ENCODE results near the gene ATP8A2. TPM values are rescaled to one million over a fixed set of nuclear protein-coding genes. Genes with fewer than 3 reads are reported as not detected.

The ATP8A2 gene
- total and polyA plus RNA-seq, 2 of the 8 experiments (the other 6 are each of a cell fraction or from before 2014, with no cell fraction given) = 2.4 to 8.3 TPM

DNA sequence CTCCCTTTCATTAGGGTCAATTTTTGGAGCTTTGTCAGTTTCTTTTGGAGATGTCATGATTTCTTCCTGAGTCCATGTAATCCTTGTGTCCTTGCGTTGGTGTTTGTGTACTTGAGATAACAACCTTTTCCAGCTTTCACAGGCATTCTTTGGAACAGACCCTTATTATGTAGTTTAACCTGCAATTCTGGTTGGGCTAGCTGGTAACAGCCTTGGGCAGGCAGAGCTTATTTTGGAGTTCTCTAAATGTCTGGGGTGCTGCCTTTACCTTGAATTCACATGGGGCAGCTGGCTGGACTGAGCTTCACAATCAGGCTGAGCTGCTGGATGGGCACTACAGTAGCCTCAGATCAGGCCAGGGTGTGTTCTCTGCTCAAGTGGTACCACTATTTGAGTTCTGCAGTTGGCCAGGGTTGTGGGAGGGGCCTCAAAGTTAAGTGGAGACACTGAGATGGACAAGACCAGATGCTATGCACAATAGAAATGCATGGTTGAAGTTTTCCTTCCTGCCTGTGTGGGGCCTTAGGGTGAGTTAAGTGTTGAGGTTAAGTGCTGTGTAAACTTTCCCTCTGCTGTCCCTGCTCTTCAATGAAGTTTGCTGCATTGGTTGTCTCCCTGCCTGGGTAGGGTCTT, 277.3 kb downstream of the ATP8A2 start:
- no peak overlapping the region for H2BK12ac ChIP-seq (ENCODE audit: low read depth, low read length)
- no peak overlapping the region for H2AFZ ChIP-seq (ENCODE audit: low read length)
- H2BK20ac ChIP-seq (ENCODE audit: low read length) = no peak overlapping the region
- no peaks in the 10 kb centered on the region for H3K36me3 ChIP-seq (ENCODE audit: control insufficient read depth in 2 of 4, insufficient read depth in 4 of 4, low read length in 3 of 4)
- H2BK5ac ChIP-seq (ENCODE audit: low read depth, low read length) = no peak overlapping the region
- no peak overlapping the region for H2BK120ac ChIP-seq (replicated peaks; ENCODE audit: low read depth, low read length)
- H3K4me2 ChIP-seq (ENCODE audit: insufficient read depth in 1 of 2, low read depth in 2 of 2, low read length in 2 of 2) = no peak overlapping the region
- no peaks in the 10 kb centered on the region for H3K9me3 ChIP-seq (ENCODE audit: insufficient read depth in 2 of 2, low read depth in 1 of 2, low read length in 1 of 2)
- no peak overlapping the region for H4K8ac ChIP-seq (ENCODE audit: extremely low read depth, insufficient read depth, low read length)
- DNase-seq (ENCODE audit: low read depth in 1 of 2, low spot score in 2 of 2) (no peak), FAIRE-seq (no peak)
- H3K4me3 ChIP-seq (ENCODE audit: extremely low read depth in 1 of 4, insufficient read depth in 2 of 4, low read depth in 3 of 4, low read length in 4 of 4) = no peak overlapping the region
- no peak overlapping the region for H2AK5ac ChIP-seq (ENCODE audit: low read depth, low read length)
- TF ChIP-seq RXRA (IDR thresholded peaks at IDR 0.05; ENCODE audit: insufficient read depth, low read depth, low read length) (no peak), CBX8 (IDR thresholded peaks at IDR 0.05; ENCODE audit: borderline replicate concordance, low read depth, low read length) (no peak), BACH1 (IDR thresholded peaks at IDR 0.05; ENCODE audit: low read length) (no peak), CBX5 (IDR thresholded peaks at IDR 0.05; ENCODE audit: low read depth, low read length) (no peak), ZNF274 (IDR thresholded peaks at IDR 0.05; ENCODE audit: borderline replicate concordance, extremely low read depth, low read length) (no peak), YY1 (IDR thresholded peaks at IDR 0.05; ENCODE audit: low read depth, low read length) (no peak)
- WGBS, 2 experiments (ENCODE audit: extremely low coverage in 1 of 2, insufficient coverage in 1 of 2, insufficient read length in 1 of 2, insufficient replicate concordance in 2 of 2, low coverage in 1 of 2, low lambda C conversion rate in 2 of 2, missing lambda C conversion rate in 1 of 2) = 89% methylated on average over 1 of the region's 1 CpG; no CpG with 5 or more reads in 1 of the 2 experiments
- no peak overlapping the region for H3K4ac ChIP-seq (replicated peaks; ENCODE audit: insufficient read length, low read depth, low read length)
- H3K4me1 ChIP-seq (replicated peaks in 1 of 4; ENCODE audit: control insufficient read depth in 3 of 4, insufficient read depth in 4 of 4, low read length in 3 of 4) = peaks cover 0 to 4% (median 0%) of the 10 kb centered on the region in 4 experiments; a peak in 1 of 7 replicates
- no peak overlapping the region for H3K56ac ChIP-seq (replicated peaks; ENCODE audit: insufficient read length, low read depth, low read length)
- CTCF ChIA-PET (ENCODE audit: partially characterized antibody) = interaction anchor here (1.1 kb wide), 1 partner anchor 74 kb away, joined by 4 read pairs; no protein-coding TSS in a partner anchor
- no peak overlapping the region for H3K27ac ChIP-seq (ENCODE audit: low read depth, low read length)
- H3K79me1 ChIP-seq (ENCODE audit: low read depth, low read length) = no peaks in the 10 kb centered on the region
- POLR2A ChIA-PET (ENCODE audit: partially characterized antibody) = no interaction called here
- no peak overlapping the region for H3K9ac ChIP-seq (replicated peaks in 1 of 4; ENCODE audit: extremely low read depth in 1 of 4, low read depth in 3 of 4, low read length in 3 of 4)
- no peak overlapping the region for H4K5ac ChIP-seq (ENCODE audit: insufficient read length, low read depth, low read length)
- H3K79me2 ChIP-seq (ENCODE audit: control insufficient read depth in 1 of 2, insufficient read depth in 2 of 2, low read length in 2 of 2) = no peaks in the 10 kb centered on the region
- no peaks in the 10 kb centered on the region for H3K27me3 ChIP-seq (replicated peaks in 1 of 4; ENCODE audit: control insufficient read depth in 3 of 4, extremely low read depth in 1 of 4, insufficient read depth in 3 of 4, low read length in 3 of 4)
- H3K23ac ChIP-seq (ENCODE audit: insufficient read length) = no peak overlapping the region
- no peak overlapping the region for H2BK15ac ChIP-seq (ENCODE audit: low read length)
- no peak overlapping the region for H3K18ac ChIP-seq (ENCODE audit: extremely low read depth, low read length)
- no peaks in the 10 kb centered on the region for H3K23me2 ChIP-seq (ENCODE audit: low read depth, low read length)
- H3K14ac ChIP-seq (ENCODE audit: insufficient read length) = no peak overlapping the region
- H4K91ac ChIP-seq (replicated peaks; ENCODE audit: insufficient read length, low read length) = no peak overlapping the region
- H4K20me1 ChIP-seq (replicated peaks in 1 of 2; ENCODE audit: control insufficient read depth in 1 of 2, insufficient read depth in 2 of 2, low read length in 2 of 2) = no peaks in the 10 kb centered on the region

Data from H1 (cell line).